Measurements from ENCODE around the gene DNM3.

GRCh38 chr1:171860696-171861095 lies 19.4 kb downstream of the DNM3 start:
- TF ChIP-seq REST (IDR thresholded peaks at IDR 0.05; ENCODE audit: low read depth) = no peak
- TF ChIP-seq RAD21 (IDR thresholded peaks at IDR 0.05; ENCODE audit: low read depth) = no peak
